ENCODE results near the gene PEAK3. TPM values are rescaled to one million over a fixed set of nuclear protein-coding genes. Genes with fewer than 3 reads are reported as not detected.

PEAK3 gene
- polyA plus RNA-seq, 1 of the 3 experiments (the other 2 are of a cell fraction): not detected

DNA sequence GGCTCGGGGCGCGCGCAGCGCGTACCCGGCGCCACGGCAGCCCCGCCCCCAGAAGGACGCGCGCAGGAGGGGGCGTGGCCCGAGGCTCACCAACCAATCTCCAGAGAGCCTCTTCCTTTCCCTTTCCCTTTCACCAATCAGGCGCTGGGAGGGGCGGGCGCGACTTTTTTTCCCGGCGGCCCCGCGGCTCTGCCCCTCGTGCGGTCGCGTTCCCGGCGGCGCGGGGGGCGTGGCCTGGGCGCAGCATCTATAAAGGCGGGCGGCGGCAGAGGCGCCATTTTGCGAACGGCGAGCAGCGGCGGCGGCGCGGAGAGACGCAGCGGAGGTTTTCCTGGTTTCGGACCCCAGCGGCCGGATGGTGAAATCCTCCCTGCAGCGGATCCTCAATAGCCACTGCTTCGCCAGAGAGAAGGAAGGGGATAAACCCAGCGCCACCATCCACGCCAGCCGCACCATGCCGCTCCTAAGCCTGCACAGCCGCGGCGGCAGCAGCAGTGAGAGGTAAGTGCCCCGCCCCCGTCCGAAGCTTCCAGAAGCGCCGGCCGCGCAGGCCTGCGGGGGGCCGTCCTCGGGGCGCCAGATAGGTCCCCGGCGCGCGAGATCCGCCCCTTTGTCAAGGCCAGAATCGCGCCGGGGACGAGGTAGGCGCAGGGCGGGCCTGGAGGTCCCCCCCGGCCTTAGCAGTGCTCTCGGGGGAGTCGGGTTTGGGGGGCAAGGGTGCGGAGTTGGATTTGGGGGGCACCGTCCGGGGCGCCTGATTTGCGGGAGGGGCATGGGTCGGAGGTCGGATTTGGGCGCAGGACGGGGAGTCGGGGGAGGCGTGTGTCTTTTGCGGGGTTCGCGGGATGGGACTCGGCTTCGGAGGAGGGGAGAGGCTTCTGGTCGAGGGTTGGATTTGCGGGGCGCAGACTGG, 12.5 kb downstream of the PEAK3 start (continued):
- TF ChIP-seq, protein P1, sequence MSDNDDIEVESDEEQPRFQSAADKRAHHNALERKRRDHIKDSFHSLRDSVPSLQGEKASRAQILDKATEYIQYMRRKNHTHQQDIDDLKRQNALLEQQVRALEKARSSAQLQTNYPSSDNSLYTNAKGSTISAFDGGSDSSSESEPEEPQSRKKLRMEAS (IDR thresholded peaks at IDR 0.05; ENCODE audit: low read depth): peak; percentile 56; the same call in 1 of the 2 replicates
- TF ChIP-seq, protein P2, sequence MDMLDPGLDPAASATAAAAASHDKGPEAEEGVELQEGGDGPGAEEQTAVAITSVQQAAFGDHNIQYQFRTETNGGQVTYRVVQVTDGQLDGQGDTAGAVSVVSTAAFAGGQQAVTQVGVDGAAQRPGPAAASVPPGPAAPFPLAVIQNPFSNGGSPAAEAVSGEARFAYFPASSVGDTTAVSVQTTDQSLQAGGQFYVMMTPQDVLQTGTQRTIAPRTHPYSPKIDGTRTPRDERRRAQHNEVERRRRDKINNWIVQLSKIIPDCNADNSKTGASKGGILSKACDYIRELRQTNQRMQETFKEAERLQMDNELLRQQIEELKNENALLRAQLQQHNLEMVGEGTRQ (IDR thresholded peaks at IDR 0.05; ENCODE audit: borderline replicate concordance, low read depth, low read length): no peak
- TF ChIP-seq TEAD4 (IDR thresholded peaks at IDR 0.05; ENCODE audit: borderline replicate concordance, insufficient read depth): 0 out of 2 replicates have a peak, but pooled peaks have one; percentile 57
- TF ChIP-seq, protein P3, sequence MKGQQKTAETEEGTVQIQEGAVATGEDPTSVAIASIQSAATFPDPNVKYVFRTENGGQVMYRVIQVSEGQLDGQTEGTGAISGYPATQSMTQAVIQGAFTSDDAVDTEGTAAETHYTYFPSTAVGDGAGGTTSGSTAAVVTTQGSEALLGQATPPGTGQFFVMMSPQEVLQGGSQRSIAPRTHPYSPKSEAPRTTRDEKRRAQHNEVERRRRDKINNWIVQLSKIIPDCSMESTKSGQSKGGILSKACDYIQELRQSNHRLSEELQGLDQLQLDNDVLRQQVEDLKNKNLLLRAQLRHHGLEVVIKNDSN (IDR thresholded peaks at IDR 0.05; ENCODE audit: borderline replicate concordance, low read depth): peak; percentile 20; the same call in 1 of the 2 replicates
- TF ChIP-seq ELF1 (IDR thresholded peaks at IDR 0.05): no peak

DNA sequence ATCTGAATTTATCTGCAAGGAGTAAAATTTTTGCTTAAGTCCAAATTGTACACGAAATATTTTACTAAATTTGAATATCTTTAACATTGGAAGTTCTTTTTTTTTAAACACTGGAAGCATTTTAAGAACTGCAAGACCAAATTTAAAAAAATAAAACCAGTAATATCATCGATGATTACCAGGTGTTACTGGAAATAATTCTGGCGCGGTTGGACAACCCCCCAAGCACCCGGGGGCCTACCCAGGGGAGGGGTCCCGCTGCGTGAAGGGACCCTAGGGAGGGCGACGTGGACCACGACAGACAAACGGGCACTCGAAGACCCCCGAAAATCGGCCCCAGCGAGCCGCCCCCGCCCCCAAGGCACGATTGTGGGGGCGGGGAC, 13.1 kb downstream of the PEAK3 start:
- Histone ChIP-seq H3K36me3 (replicated peaks in 1 of 2; ENCODE audit: control insufficient read depth in 1 of 2, insufficient read depth in 2 of 2, low read length in 1 of 2) (peaks cover 10 to 21% of the 10 kb centered on the region in 2 experiments), H3K4me2 (peak overlapping the region; percentile 81), H4K20me1 (ENCODE audit: insufficient read depth) (peaks cover 44% of the 10 kb centered on the region), H3K27me3 (ENCODE audit: insufficient read depth) (no peaks in the 10 kb centered on the region), H3K9me3 (no peaks in the 10 kb centered on the region), H3K79me2 (ENCODE audit: insufficient read depth) (peaks cover 45% of the 10 kb centered on the region), H2AFZ (ENCODE audit: low read depth) (peak overlapping the region; percentile 80), H3K4me3 (ENCODE audit: low read depth in 2 of 2, low read length in 1 of 2) (peak overlapping the region; percentile 69 to 91), H3F3A (replicated peaks; ENCODE audit: insufficient read depth) (peaks cover 23% of the 10 kb centered on the region), H3K27ac (ENCODE audit: low read depth in 2 of 2, low read length in 1 of 2) (peak overlapping the region in 1 of 2 experiments; percentile 77; a peak in 2 of 4 replicates), H3K9ac (peak overlapping the region; percentile 62), H3K4me1 (ENCODE audit: control insufficient read depth in 1 of 2, insufficient read depth in 2 of 2, low read depth in 1 of 2, low read length in 1 of 2) (peaks cover 8 to 27% of the 10 kb centered on the region in 2 experiments; a peak in 3 of 4 replicates), H3K9me2 (no peaks in the 10 kb centered on the region)
- DNase-seq: no peak
- ChIA-PET CTCF (no interaction called here), POLR2A (interaction anchor here (2.2 kb wide), 1 partner anchor 15 kb away, joined by 13 read pairs; no protein-coding TSS in a partner anchor)
- 3% methylated on average over 19 of the region's 19 CpGs for WGBS (ENCODE audit: low lambda C conversion rate)
- TF ChIP-seq EP300 (IDR thresholded peaks at IDR 0.05; ENCODE audit: borderline replicate concordance in 1 of 2, low read depth in 1 of 2, low read length in 1 of 2): no peak

DNA sequence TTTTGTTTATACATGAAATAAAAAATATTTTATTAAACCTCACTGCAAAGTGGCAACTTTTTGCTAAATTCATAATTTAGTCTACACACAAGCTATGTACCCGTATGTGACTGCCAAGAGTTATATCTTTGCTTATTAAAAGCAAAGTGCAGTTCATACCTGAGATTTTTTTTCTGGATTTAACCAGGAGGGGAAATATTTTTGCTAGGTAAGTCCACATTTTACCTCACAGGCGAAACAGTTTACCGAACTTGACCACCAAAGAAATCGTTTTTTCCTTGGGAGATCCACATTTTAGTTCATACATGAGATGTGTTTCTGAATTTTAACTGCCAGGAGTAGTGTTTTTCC, 13.5 kb downstream of the PEAK3 start:
- Histone ChIP-seq H3K9me3 (no peaks in the 10 kb centered on the region), H3K9ac (peak overlapping the region; percentile 62; the same call in 1 of the 2 replicates), H3K79me2 (ENCODE audit: insufficient read depth) (peaks cover 41% of the 10 kb centered on the region), H3K4me1 (ENCODE audit: control insufficient read depth in 1 of 2, insufficient read depth in 2 of 2, low read depth in 1 of 2, low read length in 1 of 2) (peaks cover 8 to 25% of the 10 kb centered on the region in 2 experiments; a peak in 3 of 4 replicates), H3K27ac (ENCODE audit: low read depth in 2 of 2, low read length in 1 of 2) (peak overlapping the region in 1 of 2 experiments; percentile 77; a peak in 1 of 4 replicates), H4K20me1 (ENCODE audit: insufficient read depth) (peaks cover 40% of the 10 kb centered on the region), H3K27me3 (ENCODE audit: insufficient read depth) (no peaks in the 10 kb centered on the region), H3K36me3 (replicated peaks in 1 of 2; ENCODE audit: control insufficient read depth in 1 of 2, insufficient read depth in 2 of 2, low read length in 1 of 2) (peaks cover 10 to 20% of the 10 kb centered on the region in 2 experiments), H2AFZ (ENCODE audit: low read depth) (peak overlapping the region; percentile 80), H3K4me2 (peak overlapping the region; percentile 81), H3F3A (replicated peaks; ENCODE audit: insufficient read depth) (peaks cover 23% of the 10 kb centered on the region), H3K9me2 (no peaks in the 10 kb centered on the region), H3K4me3 (ENCODE audit: low read depth in 2 of 2, low read length in 1 of 2) (peak overlapping the region; percentile 69 to 91)
- WGBS (ENCODE audit: low lambda C conversion rate): 81% methylated on average over 4 of the region's 4 CpGs
- ChIA-PET POLR2A (no interaction called here), CTCF (no interaction called here)
- no peak for DNase-seq
- TF ChIP-seq, protein P4, sequence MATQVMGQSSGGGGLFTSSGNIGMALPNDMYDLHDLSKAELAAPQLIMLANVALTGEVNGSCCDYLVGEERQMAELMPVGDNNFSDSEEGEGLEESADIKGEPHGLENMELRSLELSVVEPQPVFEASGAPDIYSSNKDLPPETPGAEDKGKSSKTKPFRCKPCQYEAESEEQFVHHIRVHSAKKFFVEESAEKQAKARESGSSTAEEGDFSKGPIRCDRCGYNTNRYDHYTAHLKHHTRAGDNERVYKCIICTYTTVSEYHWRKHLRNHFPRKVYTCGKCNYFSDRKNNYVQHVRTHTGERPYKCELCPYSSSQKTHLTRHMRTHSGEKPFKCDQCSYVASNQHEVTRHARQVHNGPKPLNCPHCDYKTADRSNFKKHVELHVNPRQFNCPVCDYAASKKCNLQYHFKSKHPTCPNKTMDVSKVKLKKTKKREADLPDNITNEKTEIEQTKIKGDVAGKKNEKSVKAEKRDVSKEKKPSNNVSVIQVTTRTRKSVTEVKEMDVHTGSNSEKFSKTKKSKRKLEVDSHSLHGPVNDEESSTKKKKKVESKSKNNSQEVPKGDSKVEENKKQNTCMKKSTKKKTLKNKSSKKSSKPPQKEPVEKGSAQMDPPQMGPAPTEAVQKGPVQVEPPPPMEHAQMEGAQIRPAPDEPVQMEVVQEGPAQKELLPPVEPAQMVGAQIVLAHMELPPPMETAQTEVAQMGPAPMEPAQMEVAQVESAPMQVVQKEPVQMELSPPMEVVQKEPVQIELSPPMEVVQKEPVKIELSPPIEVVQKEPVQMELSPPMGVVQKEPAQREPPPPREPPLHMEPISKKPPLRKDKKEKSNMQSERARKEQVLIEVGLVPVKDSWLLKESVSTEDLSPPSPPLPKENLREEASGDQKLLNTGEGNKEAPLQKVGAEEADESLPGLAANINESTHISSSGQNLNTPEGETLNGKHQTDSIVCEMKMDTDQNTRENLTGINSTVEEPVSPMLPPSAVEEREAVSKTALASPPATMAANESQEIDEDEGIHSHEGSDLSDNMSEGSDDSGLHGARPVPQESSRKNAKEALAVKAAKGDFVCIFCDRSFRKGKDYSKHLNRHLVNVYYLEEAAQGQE (IDR thresholded peaks at IDR 0.05; ENCODE audit: low read depth, low read length): no peak
- no peak for TF ChIP-seq RCOR1 (IDR thresholded peaks at IDR 0.05; ENCODE audit: low read length)
- TF ChIP-seq YY1 (IDR thresholded peaks at IDR 0.05; ENCODE audit: low read depth): no peak

Data from SK-N-SH (cell line).